ENCODE measurements around the gene UCHL3. TPM values are rescaled to one million over a fixed set of nuclear protein-coding genes. Genes with fewer than 3 reads are reported as not detected.

Gene UCHL3
- total RNA-seq, 2 donors from 2014 or later: 42.9 to 50.7 TPM

GRCh38 chr13:75610466-75610865 lies 60.9 kb downstream of the UCHL3 start:
- Histone ChIP-seq H3K9ac (ENCODE audit: low read depth in 2 of 2, low read length in 2 of 2) (no peak overlapping the region), H3K27me3 (no peaks in the 10 kb centered on the region), H3K27ac (no peak overlapping the region), H3K4me1 (no peaks in the 10 kb centered on the region), H3K36me3 (no peaks in the 10 kb centered on the region), H3K9me3 (no peaks in the 10 kb centered on the region), H3K4me3 (no peak overlapping the region)
- TF ChIP-seq CTCF (IDR thresholded peaks at IDR 0.05): no peak
- intact Hi-C loops (cut with DNase I): no loop called here
- no peak for DNase-seq

GRCh38 chr13:75612354-75612753 lies 62.8 kb downstream of the UCHL3 start:
- H3K4me1 ChIP-seq: no peaks in the 10 kb centered on the region
- no peak for TF ChIP-seq CTCF (IDR thresholded peaks at IDR 0.05)
- H3K4me3 ChIP-seq: no peak overlapping the region
- no peaks in the 10 kb centered on the region for H3K36me3 ChIP-seq
- no peaks in the 10 kb centered on the region for H3K27me3 ChIP-seq
- H3K27ac ChIP-seq: no peak overlapping the region
- no peak for DNase-seq
- intact Hi-C loops (cut with DNase I): no loop called here
- no peaks in the 10 kb centered on the region for H3K9me3 ChIP-seq
- H3K9ac ChIP-seq (ENCODE audit: low read depth in 2 of 2, low read length in 2 of 2): no peak overlapping the region

- Histone ChIP-seq H3K27me3 (no peaks in the 10 kb centered on the region), H3K27ac (no peak overlapping the region), H3K4me1 (no peaks in the 10 kb centered on the region), H3K9ac (ENCODE audit: low read depth in 2 of 2, low read length in 2 of 2) (no peak overlapping the region), H3K36me3 (no peaks in the 10 kb centered on the region), H3K9me3 (no peaks in the 10 kb centered on the region), H3K4me3 (no peak overlapping the region)
- no peak for DNase-seq
- intact Hi-C loops (cut with DNase I): no loop called here
- TF ChIP-seq CTCF (IDR thresholded peaks at IDR 0.05): no peak
Observed at GRCh38 chr13:75617230-75617629, 67.6 kb downstream of the UCHL3 start.

- no peak for DNase-seq
- H3K9ac ChIP-seq (ENCODE audit: low read depth in 2 of 2, low read length in 2 of 2): no peak overlapping the region
- intact Hi-C loops (cut with DNase I): no loop called here
- H3K27me3 ChIP-seq: no peaks in the 10 kb centered on the region
- no peak overlapping the region for H3K27ac ChIP-seq
- no peaks in the 10 kb centered on the region for H3K36me3 ChIP-seq
- no peaks in the 10 kb centered on the region for H3K9me3 ChIP-seq
- TF ChIP-seq CTCF (IDR thresholded peaks at IDR 0.05): no peak
- H3K4me3 ChIP-seq: no peak overlapping the region
- no peaks in the 10 kb centered on the region for H3K4me1 ChIP-seq
Observed at GRCh38 chr13:75618308-75618707, 68.7 kb downstream of the UCHL3 start.

- H3K4me3 ChIP-seq: no peak overlapping the region
- DNase-seq: no peak
- no peaks in the 10 kb centered on the region for H3K4me1 ChIP-seq
- no peaks in the 10 kb centered on the region for H3K9me3 ChIP-seq
- H3K36me3 ChIP-seq: no peaks in the 10 kb centered on the region
- H3K27ac ChIP-seq: no peak overlapping the region
- TF ChIP-seq CTCF (IDR thresholded peaks at IDR 0.05): no peak
- no peaks in the 10 kb centered on the region for H3K27me3 ChIP-seq
- no peak overlapping the region for H3K9ac ChIP-seq (ENCODE audit: low read depth in 2 of 2, low read length in 2 of 2)
- intact Hi-C loops (cut with DNase I): no loop called here
Observed at GRCh38 chr13:75620020-75620419, 70.4 kb downstream of the UCHL3 start.

GRCh38 chr13:75621147-75621546 lies 71.6 kb downstream of the UCHL3 start:
- H3K27me3 ChIP-seq: no peaks in the 10 kb centered on the region
- H3K36me3 ChIP-seq: no peaks in the 10 kb centered on the region
- H3K4me3 ChIP-seq: no peak overlapping the region
- no peak for DNase-seq
- H3K9ac ChIP-seq (ENCODE audit: low read depth in 2 of 2, low read length in 2 of 2): no peak overlapping the region
- H3K27ac ChIP-seq: no peak overlapping the region
- TF ChIP-seq CTCF (IDR thresholded peaks at IDR 0.05): no peak
- no peaks in the 10 kb centered on the region for H3K9me3 ChIP-seq
- H3K4me1 ChIP-seq: no peaks in the 10 kb centered on the region
- intact Hi-C loops (cut with DNase I): no loop called here

Measured in colonic mucosa (tissue), 4 donors.